SIG-M5 treated with dmso at 0.1 percent for 504 hours (cell line): ENCODE measurements around the gene GRID1.

ENCODE experiments used
- DNase-seq: peaks from one replicate; lab custom pipeline; 2025; ENCODE audit not compliant: unreplicated experiment; lab: John Stamatoyannopoulos, UW

GRID1 gene

GRCh38 chr10:86371116-86371515 lies 4.5 kb upstream of the GRID1 start:
- no peak for DNase-seq

- DNase-seq, result no peak
These were observed 3.5 kb upstream of the GRID1 start for GRCh38 chr10:86370006-86370585.

- no peak for DNase-seq
These were observed 2.4 kb upstream of the GRID1 start for GRCh38 chr10:86368987-86369386.

GRCh38 chr10:86368046-86368445 lies 1.5 kb upstream of the GRID1 start:
- no peak for DNase-seq

- no peak for DNase-seq
These were observed 757 bp upstream of the GRID1 start for GRCh38 chr10:86367152-86367951.

GRCh38 chr10:86366902-86367151 lies 232 bp upstream of the GRID1 start:
- DNase-seq, result no peak

GRCh38 chr10:86365346-86366032 lies 1.1 kb downstream of the GRID1 start:
- no peak for DNase-seq

- DNase-seq, result no peak
These were observed 1.9 kb downstream of the GRID1 start for GRCh38 chr10:86364491-86365345.

- no peak for DNase-seq
These were observed 2.6 kb downstream of the GRID1 start for GRCh38 chr10:86363833-86364490.

GRCh38 chr10:86363184-86363832 lies 3.3 kb downstream of the GRID1 start:
- DNase-seq, result no peak

- DNase-seq, result no peak
These were observed 3.9 kb downstream of the GRID1 start for GRCh38 chr10:86362586-86363183.

- DNase-seq, result no peak
These were observed 4.5 kb downstream of the GRID1 start for GRCh38 chr10:86362129-86362527.

- DNase-seq, result no peak
These were observed 5.2 kb downstream of the GRID1 start for GRCh38 chr10:86361156-86362128.

- DNase-seq, result no peak
These were observed 5.9 kb downstream of the GRID1 start for GRCh38 chr10:86360657-86361056.

- DNase-seq, result no peak
These were observed 6.6 kb downstream of the GRID1 start for GRCh38 chr10:86359954-86360353.

GRCh38 chr10:86359111-86359510 lies 7.5 kb downstream of the GRID1 start:
- no peak for DNase-seq

GRCh38 chr10:86357676-86358075 lies 8.9 kb downstream of the GRID1 start:
- DNase-seq, result no peak

- DNase-seq, result no peak
These were observed 9.6 kb downstream of the GRID1 start for GRCh38 chr10:86357041-86357440.

GRCh38 chr10:86356296-86356695 lies 10.3 kb downstream of the GRID1 start:
- no peak for DNase-seq
